Uterus (tissue), 2 donors: ENCODE measurements around the gene TJP3.

Experiments used
- POLR2A ChIP-seq, 2 donors: fragments of 450-650 bp; IDR thresholded peaks; one replicate each; pipeline ENCODE4 v1.6.1; 2016; ENCODE audit warnings: antibody characterized with exemption in 2 of 2, mild to moderate bottlenecking in 1 of 2, moderate library complexity in 1 of 2
- TF ChIP-seq, protein P1 (sequence below), 4 experiments: fragments of 200-600 bp in 2 of 4; fragments of 450-650 bp in 2 of 4; sonication (generic) in 2 of 4; IDR thresholded peaks; one replicate each; pipeline ENCODE4 v1.5.1; 2016 to 2019; ENCODE audit warnings: antibody characterized with exemption in 4 of 4, mild to moderate bottlenecking in 2 of 4, moderate library complexity in 1 of 4

DNA sequence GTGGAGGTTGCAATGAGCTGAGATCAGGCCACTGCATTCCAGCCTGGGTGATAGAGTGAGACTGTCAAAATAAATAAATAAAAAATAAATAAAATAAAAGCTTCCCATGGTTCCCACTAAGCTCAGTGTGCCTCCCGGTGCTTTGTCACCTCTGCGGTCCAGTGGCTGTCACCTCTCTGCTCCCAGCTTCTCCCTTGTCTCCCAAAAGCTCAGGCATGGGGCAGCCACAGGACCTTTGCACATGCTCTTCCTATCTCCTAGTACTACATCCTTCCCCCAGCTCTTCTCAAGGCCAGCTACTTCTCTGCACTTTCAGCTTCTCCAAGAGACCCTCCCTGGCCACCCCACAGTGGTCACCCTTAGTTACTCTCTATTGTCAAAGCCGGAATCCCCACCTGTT, 85.6 kb downstream of the TJP3 start:
- TF ChIP-seq, protein P1, sequence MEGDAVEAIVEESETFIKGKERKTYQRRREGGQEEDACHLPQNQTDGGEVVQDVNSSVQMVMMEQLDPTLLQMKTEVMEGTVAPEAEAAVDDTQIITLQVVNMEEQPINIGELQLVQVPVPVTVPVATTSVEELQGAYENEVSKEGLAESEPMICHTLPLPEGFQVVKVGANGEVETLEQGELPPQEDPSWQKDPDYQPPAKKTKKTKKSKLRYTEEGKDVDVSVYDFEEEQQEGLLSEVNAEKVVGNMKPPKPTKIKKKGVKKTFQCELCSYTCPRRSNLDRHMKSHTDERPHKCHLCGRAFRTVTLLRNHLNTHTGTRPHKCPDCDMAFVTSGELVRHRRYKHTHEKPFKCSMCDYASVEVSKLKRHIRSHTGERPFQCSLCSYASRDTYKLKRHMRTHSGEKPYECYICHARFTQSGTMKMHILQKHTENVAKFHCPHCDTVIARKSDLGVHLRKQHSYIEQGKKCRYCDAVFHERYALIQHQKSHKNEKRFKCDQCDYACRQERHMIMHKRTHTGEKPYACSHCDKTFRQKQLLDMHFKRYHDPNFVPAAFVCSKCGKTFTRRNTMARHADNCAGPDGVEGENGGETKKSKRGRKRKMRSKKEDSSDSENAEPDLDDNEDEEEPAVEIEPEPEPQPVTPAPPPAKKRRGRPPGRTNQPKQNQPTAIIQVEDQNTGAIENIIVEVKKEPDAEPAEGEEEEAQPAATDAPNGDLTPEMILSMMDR (IDR thresholded peaks at IDR 0.05): no peak
- TF ChIP-seq POLR2A (IDR thresholded peaks at IDR 0.05): no peak
